ENCODE results near the gene SPATA13. TPM values are rescaled to one million over a fixed set of nuclear protein-coding genes. Genes with fewer than 3 reads are reported as not detected.

SPATA13 gene
- total and polyA plus RNA-seq, 2 donors (not counting 3 experiments of a cell fraction or from before 2014, with no cell fraction given) = 6.6 to 12.9 TPM

DNA sequence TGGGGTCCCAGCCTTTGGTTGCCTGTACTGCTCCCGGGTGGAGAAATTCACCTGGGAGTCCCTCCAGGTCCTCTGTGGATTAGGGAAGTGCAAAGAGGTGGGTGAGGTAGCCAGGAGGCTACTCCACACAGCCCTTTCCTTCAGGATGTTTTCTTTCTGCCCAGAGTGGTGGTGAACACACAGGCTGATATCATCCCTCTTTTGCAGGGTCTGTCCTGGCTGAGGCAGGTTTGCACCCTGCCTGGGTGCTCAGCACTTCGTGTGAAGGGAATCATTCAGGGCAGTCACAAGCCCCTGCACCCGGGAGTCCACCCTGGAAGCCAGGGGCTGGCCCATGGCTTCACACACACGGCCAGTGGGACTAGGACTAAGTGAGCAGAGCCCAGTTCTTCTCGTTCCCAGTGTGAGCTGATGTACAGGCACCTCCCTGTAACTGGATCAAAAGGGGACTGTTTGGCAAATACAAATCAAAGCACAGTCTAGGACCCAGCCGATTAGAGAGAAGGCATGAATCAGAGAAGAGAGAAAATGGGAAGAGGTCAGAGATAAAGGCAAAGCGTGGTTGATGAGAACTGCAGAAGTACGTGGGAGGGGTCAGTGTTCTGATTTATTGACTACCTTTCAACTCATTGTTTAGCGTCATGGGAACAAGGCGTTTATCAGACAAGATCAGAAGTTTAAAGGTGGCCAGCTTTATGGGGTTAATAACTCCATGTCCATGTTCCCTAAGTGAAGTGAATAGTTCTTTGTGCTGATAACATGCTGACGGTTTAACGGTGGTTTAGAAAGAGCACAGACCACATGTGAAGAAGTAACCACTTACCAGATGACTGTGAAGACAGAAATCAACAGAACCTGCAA lies 30.4 kb upstream of the SPATA13 start:
- DNase-seq (ENCODE audit: low read depth, low spot score) = no peak
- no TSS peak for BruUV-seq (replicated peaks)
- intact Hi-C loops (cut with micrococcal nuclease) = no loop called here
- no peak for FAIRE-seq
- Histone ChIP-seq H3K4me3 (replicated peaks in 1 of 3; ENCODE audit: insufficient read depth in 1 of 3, low read depth in 1 of 3, low read length in 3 of 3) (no peak overlapping the region), H3K27me3 (ENCODE audit: control insufficient read depth in 2 of 2, insufficient read depth in 2 of 2, low read length in 2 of 2) (peaks cover 0 to 11% of the 10 kb centered on the region in 2 experiments), H3K9me3 (replicated peaks; ENCODE audit: control insufficient read depth, insufficient read depth, low read length) (no peaks in the 10 kb centered on the region), H3K4me2 (ENCODE audit: insufficient read depth, low read length) (no peak overlapping the region), H3K79me2 (ENCODE audit: control insufficient read depth, insufficient read depth, low read length) (no peaks in the 10 kb centered on the region), H3K36me3 (ENCODE audit: control insufficient read depth in 2 of 2, extremely low read depth in 1 of 2, insufficient read depth in 2 of 2, low read length in 2 of 2) (no peaks in the 10 kb centered on the region), H3K27ac (ENCODE audit: insufficient read depth, low read depth, low read length) (no peak overlapping the region), H4K20me1 (replicated peaks; ENCODE audit: control insufficient read depth, extremely low read depth, insufficient read depth, low read length) (no peaks in the 10 kb centered on the region), H3K9ac (replicated peaks; ENCODE audit: extremely low read depth, insufficient read depth, low read length) (no peak overlapping the region), H2AFZ (ENCODE audit: low read depth, low read length) (no peak overlapping the region), H3K9me1 (replicated peaks; ENCODE audit: control insufficient read depth, extremely low read depth, insufficient read depth, low read length) (no peaks in the 10 kb centered on the region), H3K4me1 (ENCODE audit: control insufficient read depth, extremely low read depth, insufficient read depth, low read length) (peaks cover 2% of the 10 kb centered on the region)
- dilution Hi-C loops (cut with MboI; ENCODE audit: extremely low pct_ligation_motif_present, low sequenced_read_pairs) = no loop called here
- TF ChIP-seq POLR2AphosphoS5 (IDR thresholded peaks at IDR 0.05; ENCODE audit: insufficient read depth, low read depth, low read length) = no peak
- no peak for TF ChIP-seq EZH2 (IDR thresholded peaks at IDR 0.05; ENCODE audit: borderline replicate concordance, low read depth, low read length, severe bottlenecking)
- no peak for TF ChIP-seq POLR2A (IDR thresholded peaks at IDR 0.05; ENCODE audit: low read depth, low read length)
- TF ChIP-seq, protein P1, sequence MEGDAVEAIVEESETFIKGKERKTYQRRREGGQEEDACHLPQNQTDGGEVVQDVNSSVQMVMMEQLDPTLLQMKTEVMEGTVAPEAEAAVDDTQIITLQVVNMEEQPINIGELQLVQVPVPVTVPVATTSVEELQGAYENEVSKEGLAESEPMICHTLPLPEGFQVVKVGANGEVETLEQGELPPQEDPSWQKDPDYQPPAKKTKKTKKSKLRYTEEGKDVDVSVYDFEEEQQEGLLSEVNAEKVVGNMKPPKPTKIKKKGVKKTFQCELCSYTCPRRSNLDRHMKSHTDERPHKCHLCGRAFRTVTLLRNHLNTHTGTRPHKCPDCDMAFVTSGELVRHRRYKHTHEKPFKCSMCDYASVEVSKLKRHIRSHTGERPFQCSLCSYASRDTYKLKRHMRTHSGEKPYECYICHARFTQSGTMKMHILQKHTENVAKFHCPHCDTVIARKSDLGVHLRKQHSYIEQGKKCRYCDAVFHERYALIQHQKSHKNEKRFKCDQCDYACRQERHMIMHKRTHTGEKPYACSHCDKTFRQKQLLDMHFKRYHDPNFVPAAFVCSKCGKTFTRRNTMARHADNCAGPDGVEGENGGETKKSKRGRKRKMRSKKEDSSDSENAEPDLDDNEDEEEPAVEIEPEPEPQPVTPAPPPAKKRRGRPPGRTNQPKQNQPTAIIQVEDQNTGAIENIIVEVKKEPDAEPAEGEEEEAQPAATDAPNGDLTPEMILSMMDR (IDR thresholded peaks at IDR 0.05; ENCODE audit: extremely low read depth in 1 of 2, insufficient read depth in 1 of 2, low read depth in 1 of 2, low read length in 2 of 2) = no peak
- no peak for TF ChIP-seq MYC (IDR thresholded peaks at IDR 0.05; ENCODE audit: low read depth, low read length)
- TF ChIP-seq, protein P2, sequence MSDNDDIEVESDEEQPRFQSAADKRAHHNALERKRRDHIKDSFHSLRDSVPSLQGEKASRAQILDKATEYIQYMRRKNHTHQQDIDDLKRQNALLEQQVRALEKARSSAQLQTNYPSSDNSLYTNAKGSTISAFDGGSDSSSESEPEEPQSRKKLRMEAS (IDR thresholded peaks at IDR 0.05; ENCODE audit: insufficient read depth, insufficient read length) = no peak
- TF ChIP-seq JUN (IDR thresholded peaks at IDR 0.05; ENCODE audit: borderline replicate concordance, insufficient read depth, insufficient read length, low read depth) = no peak
- no peak for TF ChIP-seq FOS (IDR thresholded peaks at IDR 0.05; ENCODE audit: borderline replicate concordance, insufficient read depth, low read length)
- TF ChIP-seq GATA2 (IDR thresholded peaks at IDR 0.05; ENCODE audit: insufficient read depth, insufficient read length, low read depth, low read length) = no peak
- POLR2A ChIA-PET = no interaction called here
- CTCF ChIA-PET = no interaction called here

Data from endothelial cell of umbilical vein (primary cell).